Measurements from ENCODE around the gene LRRC27. TPM values are rescaled to one million over a fixed set of nuclear protein-coding genes. Genes with fewer than 3 reads are reported as not detected.
A peak's percentile ranks its signal among the peaks of the same experiment; 100 is the strongest.

LRRC27 gene
- polyA plus RNA-seq, 1 experiment: 10.5 TPM

DNA sequence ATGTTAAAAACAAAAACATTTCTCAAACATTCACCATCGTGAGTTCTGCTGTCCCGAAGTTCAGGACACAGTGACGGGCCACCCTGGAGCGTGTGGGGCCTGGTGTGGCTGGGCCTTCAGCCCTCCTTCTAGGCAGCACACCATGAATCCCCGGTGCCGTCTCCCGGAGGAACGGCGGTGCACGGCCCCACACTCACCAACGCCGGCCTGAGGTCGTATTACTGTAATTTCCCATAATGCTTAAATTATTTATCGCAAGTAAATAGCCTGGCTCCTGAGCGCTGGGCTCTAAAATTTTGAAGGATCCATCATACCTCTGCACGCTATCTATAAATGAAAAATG lies 25.7 kb upstream of the LRRC27 start:
- Histone ChIP-seq H3K4me3 (ENCODE audit: low read depth, low read length) (no peak overlapping the region), H3K27me3 (ENCODE audit: control insufficient read depth, insufficient read depth, low read length) (peaks cover 4% of the 10 kb centered on the region; the same call in 1 of the 2 replicates), H3K36me3 (ENCODE audit: control insufficient read depth, insufficient read depth, low read length) (no peaks in the 10 kb centered on the region)
- TF ChIP-seq, protein P1, sequence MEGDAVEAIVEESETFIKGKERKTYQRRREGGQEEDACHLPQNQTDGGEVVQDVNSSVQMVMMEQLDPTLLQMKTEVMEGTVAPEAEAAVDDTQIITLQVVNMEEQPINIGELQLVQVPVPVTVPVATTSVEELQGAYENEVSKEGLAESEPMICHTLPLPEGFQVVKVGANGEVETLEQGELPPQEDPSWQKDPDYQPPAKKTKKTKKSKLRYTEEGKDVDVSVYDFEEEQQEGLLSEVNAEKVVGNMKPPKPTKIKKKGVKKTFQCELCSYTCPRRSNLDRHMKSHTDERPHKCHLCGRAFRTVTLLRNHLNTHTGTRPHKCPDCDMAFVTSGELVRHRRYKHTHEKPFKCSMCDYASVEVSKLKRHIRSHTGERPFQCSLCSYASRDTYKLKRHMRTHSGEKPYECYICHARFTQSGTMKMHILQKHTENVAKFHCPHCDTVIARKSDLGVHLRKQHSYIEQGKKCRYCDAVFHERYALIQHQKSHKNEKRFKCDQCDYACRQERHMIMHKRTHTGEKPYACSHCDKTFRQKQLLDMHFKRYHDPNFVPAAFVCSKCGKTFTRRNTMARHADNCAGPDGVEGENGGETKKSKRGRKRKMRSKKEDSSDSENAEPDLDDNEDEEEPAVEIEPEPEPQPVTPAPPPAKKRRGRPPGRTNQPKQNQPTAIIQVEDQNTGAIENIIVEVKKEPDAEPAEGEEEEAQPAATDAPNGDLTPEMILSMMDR (IDR thresholded peaks at IDR 0.05; ENCODE audit: insufficient read depth, low read depth, low read length): no peak
- DNase-seq (ENCODE audit: low read depth): no peak
- CTCF ChIA-PET: no interaction called here
- POLR2A ChIA-PET: no interaction called here

DNA sequence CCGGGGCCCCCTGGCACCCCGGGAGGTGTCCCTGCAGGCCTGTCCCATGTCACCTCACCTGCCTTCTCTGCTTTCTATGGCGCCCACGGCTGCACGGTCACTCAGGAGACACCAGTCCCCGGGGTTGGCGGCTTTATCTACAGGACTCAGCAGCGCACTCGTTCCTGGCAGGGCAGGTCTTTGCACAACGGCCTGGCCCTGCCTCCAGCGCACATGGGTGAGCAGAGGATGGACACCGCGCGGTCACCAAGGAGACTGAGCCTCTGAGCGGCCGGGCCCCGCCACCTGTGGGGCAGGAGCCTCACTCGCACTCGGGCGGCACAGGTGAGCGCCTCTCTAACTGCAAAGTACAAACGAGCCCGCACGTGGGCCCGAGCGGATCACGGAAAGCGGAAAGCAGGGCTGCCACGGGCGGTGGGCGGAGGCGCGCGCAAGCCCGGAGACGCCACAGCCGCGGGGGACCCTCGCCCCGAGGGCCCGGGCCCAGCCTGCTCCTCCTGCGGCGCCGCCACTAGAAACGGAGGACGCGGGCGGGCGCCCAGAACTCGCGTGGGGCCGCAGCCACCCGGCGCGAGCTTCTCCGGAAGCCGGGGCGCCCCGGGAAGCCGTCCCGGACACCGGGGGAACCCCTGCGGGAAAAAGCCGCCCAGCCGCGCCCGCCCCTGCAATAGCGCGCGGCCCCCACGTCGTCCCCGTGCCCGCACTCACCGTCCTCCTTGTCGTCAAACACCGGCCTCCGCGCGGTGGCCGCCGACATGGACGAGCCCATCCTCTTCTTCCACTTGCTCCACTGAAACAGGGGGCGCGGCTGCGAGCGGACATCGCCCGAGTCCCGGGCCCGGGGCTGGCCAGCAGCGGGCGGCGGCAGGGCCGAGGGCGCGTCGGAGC lies 24.9 kb upstream of the LRRC27 start:
- Histone ChIP-seq H3K36me3 (ENCODE audit: control insufficient read depth, insufficient read depth, low read length) (no peaks in the 10 kb centered on the region), H3K27me3 (ENCODE audit: control insufficient read depth, insufficient read depth, low read length) (peaks cover 4% of the 10 kb centered on the region; the same call in 1 of the 2 replicates), H3K4me3 (ENCODE audit: low read depth, low read length) (peak overlapping the region; percentile 80)
- ChIA-PET POLR2A (interaction anchor here (1.0 kb wide), 1 partner anchor 9 kb away, joined by 3 read pairs; no protein-coding TSS in a partner anchor), CTCF (no interaction called here)
- TF ChIP-seq, protein P1 (IDR thresholded peaks at IDR 0.05; ENCODE audit: insufficient read depth, low read depth, low read length): no peak
- DNase-seq (ENCODE audit: low read depth): no peak

DNA sequence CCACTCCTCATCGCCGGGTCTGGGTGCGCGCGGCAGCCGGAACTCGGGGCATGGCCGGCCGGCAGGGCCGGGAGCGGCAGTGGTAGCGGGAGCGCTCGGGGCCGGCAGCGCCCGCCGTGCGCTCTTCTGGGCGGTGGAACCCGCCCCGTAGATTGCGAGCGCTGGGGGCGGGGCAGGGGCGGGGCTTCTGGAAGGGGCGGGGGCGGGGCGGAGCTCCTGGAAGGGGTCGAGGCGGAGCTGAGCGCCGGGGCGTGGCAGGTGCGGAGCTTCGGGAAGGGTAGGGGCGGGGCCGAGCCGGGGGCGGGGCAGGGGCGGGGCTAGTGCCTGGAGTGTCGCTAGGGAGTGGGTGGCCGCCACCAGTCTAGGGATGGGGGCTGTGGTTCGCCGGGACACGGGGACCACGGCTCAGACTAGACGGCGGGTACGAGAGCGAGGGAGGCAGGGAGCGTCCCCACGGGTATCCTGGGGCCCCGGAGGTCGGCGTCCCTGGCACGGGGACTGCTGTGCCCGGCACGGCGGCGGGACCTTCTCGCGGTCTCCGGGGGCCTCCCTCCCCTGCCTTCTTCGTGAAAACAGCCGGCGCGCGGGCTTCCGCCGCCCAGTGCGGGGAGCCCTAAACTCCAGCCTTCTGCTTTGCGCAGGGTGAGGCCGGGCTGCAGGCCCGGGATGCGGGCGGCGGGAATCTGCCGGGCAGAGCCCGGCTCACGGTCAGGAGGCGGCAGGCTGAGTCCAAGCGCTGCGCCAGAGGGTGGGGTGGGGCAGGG lies 24.0 kb upstream of the LRRC27 start, which contains the start of gene STK32C:
Gene STK32C, minus strand, starts transcription at position 128 of the 764 bp plus-strand sequence. Its CDS starts 117 bp downstream, at position 11.
- ChIA-PET CTCF (no interaction called here), POLR2A (interaction anchor here (0.6 to 1.0 kb wide), 2 partner anchors 10 to 12 kb away, joined by 3 read pairs; no protein-coding TSS in a partner anchor)
- Histone ChIP-seq H3K36me3 (ENCODE audit: control insufficient read depth, insufficient read depth, low read length) (no peaks in the 10 kb centered on the region), H3K4me3 (ENCODE audit: low read depth, low read length) (peak within 1 kb of the TSS; percentile 80), H3K27me3 (ENCODE audit: control insufficient read depth, insufficient read depth, low read length) (peaks cover 2% of the 10 kb centered on the region; the same call in 1 of the 2 replicates)
- TF ChIP-seq, protein P1 (IDR thresholded peaks at IDR 0.05; ENCODE audit: insufficient read depth, low read depth, low read length): no peak
- DNase-seq (ENCODE audit: low read depth): no peak

DNA sequence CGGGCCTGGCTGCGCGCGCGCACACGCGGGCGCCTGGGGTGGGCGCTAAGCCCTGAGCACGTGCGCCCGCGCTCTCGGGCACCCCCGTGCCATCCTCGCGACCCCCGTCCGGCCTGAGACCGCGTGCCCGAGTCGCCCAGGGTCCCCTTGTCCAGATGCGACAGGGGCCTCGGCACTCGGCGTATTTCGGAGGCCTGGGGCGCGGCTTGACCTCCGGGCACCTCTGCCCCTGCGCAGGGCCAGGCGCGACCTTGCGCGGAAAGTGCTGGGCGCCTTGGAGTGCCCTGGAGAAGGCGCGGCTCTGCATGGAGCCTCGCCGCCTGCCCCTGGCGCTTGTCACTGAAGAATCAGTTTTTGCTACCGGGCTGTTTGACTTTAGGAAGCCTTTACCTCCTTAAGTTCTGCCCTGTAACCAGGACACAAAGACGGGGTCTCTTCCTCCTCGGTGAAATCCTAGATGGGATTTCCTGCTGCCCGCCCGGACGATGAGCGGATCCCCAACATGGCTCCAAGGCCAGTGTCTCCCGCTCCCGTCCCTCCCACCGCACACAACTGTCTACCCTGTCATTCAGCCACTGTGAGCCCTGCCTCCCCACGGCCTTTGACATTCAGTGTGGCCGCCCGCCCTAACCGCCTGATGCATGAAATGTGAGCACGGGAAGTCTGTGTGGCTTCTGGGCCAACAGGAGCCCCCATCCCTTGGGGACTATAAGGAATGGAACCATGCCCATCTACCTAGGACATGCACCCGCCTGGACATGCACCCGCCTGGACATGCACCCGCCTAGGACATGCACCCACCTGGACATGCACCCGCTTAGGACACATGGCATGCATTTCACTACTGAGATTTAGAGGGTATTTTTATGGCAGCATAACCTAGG lies 23.2 kb upstream of the LRRC27 start:
- Histone ChIP-seq H3K36me3 (ENCODE audit: control insufficient read depth, insufficient read depth, low read length) (no peaks in the 10 kb centered on the region), H3K27me3 (ENCODE audit: control insufficient read depth, insufficient read depth, low read length) (no peaks in the 10 kb centered on the region; the same call in 1 of the 2 replicates), H3K4me3 (ENCODE audit: low read depth, low read length) (peak overlapping the region; percentile 80)
- TF ChIP-seq, protein P1 (IDR thresholded peaks at IDR 0.05; ENCODE audit: insufficient read depth, low read depth, low read length): no peak
- POLR2A ChIA-PET: no interaction called here
- no peak for DNase-seq (ENCODE audit: low read depth)
- CTCF ChIA-PET: no interaction called here
